ENCODE data around the gene MBD2. TPM values are rescaled to one million over a fixed set of nuclear protein-coding genes. Genes with fewer than 3 reads are reported as not detected.

The MBD2 gene
- total RNA-seq, 3 donors from 2014 or later: 83.3 to 108 (median 106) TPM

DNA sequence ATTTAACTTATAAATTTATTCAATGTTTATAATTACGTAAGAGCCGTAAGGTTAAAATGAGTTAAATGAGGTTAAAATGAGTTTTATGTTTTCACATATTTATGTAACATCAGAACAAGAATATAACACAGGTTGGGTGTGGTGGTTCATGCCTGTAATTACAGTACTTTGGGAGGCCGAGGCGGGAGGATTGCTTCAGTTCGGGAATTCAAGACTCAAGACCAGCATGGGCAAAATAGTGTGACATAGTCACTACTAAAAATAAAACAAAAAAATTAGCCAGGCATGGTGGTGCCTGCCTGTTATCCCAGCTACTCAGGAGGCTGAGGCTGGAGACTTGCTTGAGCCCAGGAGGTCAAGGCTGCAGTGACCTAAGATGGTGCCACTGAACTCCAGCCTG, 9.3 kb upstream of the MBD2 start:
- H3K4me3 ChIP-seq: no peak overlapping the region
- H3K9me3 ChIP-seq: no peaks in the 10 kb centered on the region
- no peaks in the 10 kb centered on the region for H3K36me3 ChIP-seq (ENCODE audit: low read depth)
- no peaks in the 10 kb centered on the region for H3K4me1 ChIP-seq (ENCODE audit: low read depth)
- no peak for ATAC-seq
- DNase-seq: no peak
- intact Hi-C loops (cut with DNase I, micrococcal nuclease): no loop called here
- TF ChIP-seq, protein P1, sequence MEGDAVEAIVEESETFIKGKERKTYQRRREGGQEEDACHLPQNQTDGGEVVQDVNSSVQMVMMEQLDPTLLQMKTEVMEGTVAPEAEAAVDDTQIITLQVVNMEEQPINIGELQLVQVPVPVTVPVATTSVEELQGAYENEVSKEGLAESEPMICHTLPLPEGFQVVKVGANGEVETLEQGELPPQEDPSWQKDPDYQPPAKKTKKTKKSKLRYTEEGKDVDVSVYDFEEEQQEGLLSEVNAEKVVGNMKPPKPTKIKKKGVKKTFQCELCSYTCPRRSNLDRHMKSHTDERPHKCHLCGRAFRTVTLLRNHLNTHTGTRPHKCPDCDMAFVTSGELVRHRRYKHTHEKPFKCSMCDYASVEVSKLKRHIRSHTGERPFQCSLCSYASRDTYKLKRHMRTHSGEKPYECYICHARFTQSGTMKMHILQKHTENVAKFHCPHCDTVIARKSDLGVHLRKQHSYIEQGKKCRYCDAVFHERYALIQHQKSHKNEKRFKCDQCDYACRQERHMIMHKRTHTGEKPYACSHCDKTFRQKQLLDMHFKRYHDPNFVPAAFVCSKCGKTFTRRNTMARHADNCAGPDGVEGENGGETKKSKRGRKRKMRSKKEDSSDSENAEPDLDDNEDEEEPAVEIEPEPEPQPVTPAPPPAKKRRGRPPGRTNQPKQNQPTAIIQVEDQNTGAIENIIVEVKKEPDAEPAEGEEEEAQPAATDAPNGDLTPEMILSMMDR (IDR thresholded peaks at IDR 0.05): no peak

DNA sequence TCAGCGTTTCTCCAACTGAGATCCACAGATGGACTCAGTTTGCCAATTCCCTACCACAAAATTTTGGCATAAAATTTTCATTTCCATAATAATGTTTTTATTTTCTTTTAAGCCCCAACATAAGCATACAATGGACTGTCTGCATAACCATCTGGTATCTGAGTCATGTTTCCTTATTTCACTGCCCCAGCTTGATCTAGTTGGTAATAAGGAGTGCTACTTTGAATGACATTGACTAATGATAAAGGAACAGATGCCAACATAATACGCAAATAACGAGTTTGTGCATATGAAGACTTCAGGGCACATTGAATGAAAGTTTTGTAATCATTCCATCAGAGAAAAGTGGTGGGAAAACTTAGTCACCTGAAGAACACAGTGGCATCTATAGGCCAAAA, 8.8 kb upstream of the MBD2 start:
- no peak for ATAC-seq
- TF ChIP-seq, protein P1 (IDR thresholded peaks at IDR 0.05): no peak
- no peak overlapping the region for H3K4me3 ChIP-seq
- no peak for DNase-seq
- intact Hi-C loops (cut with DNase I, micrococcal nuclease): no loop called here
- H3K9me3 ChIP-seq: no peaks in the 10 kb centered on the region
- H3K4me1 ChIP-seq (ENCODE audit: low read depth): no peaks in the 10 kb centered on the region
- no peaks in the 10 kb centered on the region for H3K36me3 ChIP-seq (ENCODE audit: low read depth)

DNA sequence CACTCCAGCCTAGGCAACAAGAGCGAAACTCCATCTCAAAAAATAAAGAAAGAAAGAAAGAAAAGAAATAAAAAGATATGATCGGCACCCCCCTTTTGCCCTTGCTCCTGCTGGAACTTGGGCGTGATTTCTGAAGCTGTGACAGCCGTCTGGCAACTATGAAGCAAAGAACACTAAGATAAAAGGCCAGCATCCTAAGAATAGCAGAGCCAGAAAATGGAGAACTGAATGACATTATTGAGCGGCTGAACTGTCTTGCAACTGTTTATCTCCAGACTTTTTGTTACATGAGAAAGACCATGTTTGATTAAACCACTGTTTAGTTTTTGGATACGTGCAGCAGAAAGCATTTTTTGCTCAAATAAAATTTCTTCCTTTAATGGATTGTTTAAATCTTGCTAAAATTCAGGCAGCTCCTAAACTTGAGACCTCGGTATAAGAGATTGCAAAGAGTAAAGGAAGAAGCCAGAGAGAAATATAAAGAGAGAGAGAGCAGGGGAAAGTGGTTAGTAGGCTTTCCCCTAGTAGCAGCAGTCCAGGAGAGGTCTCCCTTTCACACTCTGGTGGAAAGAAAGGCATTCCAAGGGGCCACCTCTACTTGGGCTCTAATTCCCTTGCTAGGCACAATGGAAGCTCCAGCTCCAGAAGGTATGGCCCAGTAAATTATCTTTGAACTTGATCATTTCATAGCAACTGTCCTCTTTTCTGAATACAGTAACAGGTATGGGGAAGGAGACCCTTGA, 8.2 kb upstream of the MBD2 start:
- TF ChIP-seq, protein P1 (IDR thresholded peaks at IDR 0.05): no peak
- Histone ChIP-seq H3K4me1 (ENCODE audit: low read depth) (no peaks in the 10 kb centered on the region), H3K4me3 (no peak overlapping the region), H3K9me3 (no peaks in the 10 kb centered on the region), H3K36me3 (ENCODE audit: low read depth) (no peaks in the 10 kb centered on the region)
- intact Hi-C loops (cut with DNase I, micrococcal nuclease): no loop called here
- DNase-seq (no peak), ATAC-seq (no peak)

DNA sequence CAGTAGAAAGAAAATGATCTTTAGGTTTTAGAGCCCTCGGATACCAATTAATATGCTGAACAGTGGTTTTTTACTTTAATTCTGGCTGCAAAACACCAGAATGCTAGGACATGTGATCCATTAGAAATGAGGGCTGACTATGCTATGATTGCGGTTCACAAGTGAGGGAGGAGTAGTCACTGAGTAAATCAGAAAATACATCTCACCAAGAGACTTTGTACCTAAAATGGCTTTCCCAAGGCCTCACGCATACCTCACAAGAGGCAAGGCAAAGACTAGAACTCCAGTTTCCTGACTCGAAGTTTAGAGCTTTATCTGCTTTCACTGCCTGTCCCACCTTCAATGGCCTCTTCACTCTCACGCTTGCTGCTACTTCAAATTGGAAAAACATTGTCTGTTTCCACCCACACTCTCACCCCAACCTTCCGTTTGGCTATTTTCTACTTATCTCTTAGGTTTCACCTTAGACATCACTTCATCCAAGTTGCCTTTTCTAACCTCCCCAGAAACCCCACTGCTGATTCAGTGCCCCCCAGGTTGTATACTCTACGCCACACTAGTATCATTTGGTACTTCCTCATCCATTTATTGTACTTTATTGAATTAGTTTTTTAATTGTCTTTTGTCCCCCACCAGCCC, 5.1 kb upstream of the MBD2 start:
- intact Hi-C loops (cut with DNase I, micrococcal nuclease): no loop called here
- Histone ChIP-seq H3K4me1 (ENCODE audit: low read depth) (no peaks in the 10 kb centered on the region), H3K9me3 (no peaks in the 10 kb centered on the region), H3K4me3 (no peak overlapping the region), H3K36me3 (ENCODE audit: low read depth) (no peaks in the 10 kb centered on the region)
- TF ChIP-seq, protein P1 (IDR thresholded peaks at IDR 0.05): no peak
- no peak for ATAC-seq
- DNase-seq: no peak

DNA sequence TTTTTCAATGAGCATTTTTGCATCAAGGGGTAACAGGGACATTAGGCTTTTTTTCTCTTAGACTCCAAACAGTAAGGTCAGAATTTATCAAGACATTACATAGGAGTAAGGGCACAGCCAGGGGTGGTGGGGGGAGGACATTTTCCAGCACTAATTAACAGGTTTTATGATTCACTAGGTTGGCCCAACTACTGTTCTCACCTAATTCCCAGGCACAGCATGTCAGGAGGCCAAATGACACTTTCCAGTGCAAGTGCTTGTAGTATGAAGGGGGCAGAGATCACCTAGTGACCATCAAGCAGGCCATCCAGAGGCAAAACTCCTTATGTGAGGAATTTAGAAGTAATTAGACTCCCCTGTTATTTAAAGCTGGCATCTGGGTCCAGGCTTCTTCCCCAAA, 3.9 kb upstream of the MBD2 start:
- intact Hi-C loops (cut with DNase I, micrococcal nuclease): no loop called here

More for the DNA sequence above, 3.9 kb upstream of the MBD2 start:
- Histone ChIP-seq H3K4me1 (ENCODE audit: low read depth) (peaks cover 3% of the 10 kb centered on the region), H3K4me3 (no peak overlapping the region), H3K9me3 (no peaks in the 10 kb centered on the region), H3K36me3 (ENCODE audit: low read depth) (no peaks in the 10 kb centered on the region)
- TF ChIP-seq, protein P1 (IDR thresholded peaks at IDR 0.05): no peak
- DNase-seq: no peak
- ATAC-seq: no peak
